Hepatocyte (in vitro differentiated cells): ENCODE data around the gene SH2D7. TPM values are rescaled to one million over a fixed set of nuclear protein-coding genes. Genes with fewer than 3 reads are reported as not detected.

ENCODE experiments used
- DNase-seq: peaks from one replicate; pipeline ENCODE4 v3.0.0-alpha.2; 2016; ENCODE audit warnings: low spot score
- H2AFZ ChIP-seq: fragments of 200-600 bp; sonication (generic); 2 replicates; pipeline ENCODE4 v1.6.0; 2016; ENCODE audit warnings: antibody characterized with exemption, mild to moderate bottlenecking
- H3K27ac ChIP-seq: fragments of 200-600 bp; sonication (generic); 2 replicates; pipeline ENCODE4 v1.5.1; 2016; ENCODE audit warnings: mild to moderate bottlenecking
- H3K27me3 ChIP-seq: fragments of 200-600 bp; sonication (generic); 2 replicates; pipeline ENCODE4 v1.6.1; 2016
- H3K36me3 ChIP-seq: fragments of 200-600 bp; sonication (generic); replicated peaks from 2 replicates; pipeline ENCODE4 v1.5.1; 2016; ENCODE audit warnings: low read depth; ENCODE audit not compliant: insufficient read depth
- H3K4me1 ChIP-seq: fragments of 200-600 bp; sonication (generic); 2 replicates; pipeline ENCODE4 v1.5.1; 2016; ENCODE audit warnings: mild to moderate bottlenecking, moderate library complexity; ENCODE audit not compliant: insufficient read depth
- H3K4me2 ChIP-seq: fragments of 200-600 bp; sonication (generic); 2 replicates; pipeline ENCODE4 v1.6.0; 2016
- H3K4me3 ChIP-seq: fragments of 200-600 bp; sonication (generic); 2 replicates; pipeline ENCODE4 v1.5.1; 2016; ENCODE audit warnings: mild to moderate bottlenecking
- H3K79me2 ChIP-seq: fragments of 200-600 bp; sonication (generic); 2 replicates; pipeline ENCODE4 v1.6.0; 2017; ENCODE audit warnings: mild to moderate bottlenecking
- H3K9me2 ChIP-seq: fragments of 200-600 bp; sonication (generic); replicated peaks from 2 replicates; pipeline ENCODE4 v1.6.0; 2017; ENCODE audit warnings: mild to moderate bottlenecking; ENCODE audit not compliant: insufficient read depth
- H3K9me3 ChIP-seq: fragments of 200-600 bp; sonication (generic); 2 replicates; pipeline ENCODE4 v1.5.1; 2016; ENCODE audit warnings: low read depth, mild to moderate bottlenecking
- H4K20me1 ChIP-seq: fragments of 200-600 bp; sonication (generic); 2 replicates; pipeline ENCODE4 v1.6.0; 2016; ENCODE audit warnings: mild to moderate bottlenecking; ENCODE audit not compliant: insufficient read depth, poor library complexity, severe bottlenecking
- EZH2 ChIP-seq: fragments of 200-600 bp; sonication (generic); IDR thresholded peaks from 2 replicates; pipeline ENCODE4 v1.6.1; 2016; ENCODE audit warnings: antibody characterized with exemption, mild to moderate bottlenecking, borderline replicate concordance
- EZH2phosphoT487 ChIP-seq: fragments of 200-600 bp; sonication (generic); IDR thresholded peaks from one replicate; pipeline ENCODE4 v1.6.1; 2018; ENCODE audit warnings: antibody characterized with exemption, mild to moderate bottlenecking, low read depth, moderate library complexity; ENCODE audit not compliant: unreplicated experiment, severe bottlenecking
- WGBS: methylation state at CpG from one replicate; pipeline ENCODE4 v1.1.6; 2016; ENCODE audit warnings: low lambda C conversion rate; ENCODE audit errors: missing lambda C conversion rate; 5-methylcytosine and 5-hydroxymethylcytosine counted together
- polyA plus RNA-seq: library from polyadenylated mRNA; unstranded; fragments of >200 nt; fragmentation: Nextera tagmentation; extraction: Ambion mirVana; gene quantifications from 2 replicates; pipeline ENCODE4 v1.2.1, GENCODE V29; 2016
- total RNA-seq: library from RNA; depleted of rRNA; stranded (reverse); fragments of >200 nt; gene quantifications from 2 replicates; pipeline ENCODE4 v1.2.3, GENCODE V29; 2014
- TF ChIP-seq, protein P1 (sequence below): fragments of 200-600 bp; sonication (generic); IDR thresholded peaks from 2 replicates; pipeline ENCODE4 v1.5.1; 2016; ENCODE audit warnings: antibody characterized with exemption, mild to moderate bottlenecking; ENCODE audit not compliant: poor library complexity

SH2D7 gene
- total and polyA plus RNA-seq, 2 experiments from 2014 or later: 0.22 TPM; not detected in 1

DNA sequence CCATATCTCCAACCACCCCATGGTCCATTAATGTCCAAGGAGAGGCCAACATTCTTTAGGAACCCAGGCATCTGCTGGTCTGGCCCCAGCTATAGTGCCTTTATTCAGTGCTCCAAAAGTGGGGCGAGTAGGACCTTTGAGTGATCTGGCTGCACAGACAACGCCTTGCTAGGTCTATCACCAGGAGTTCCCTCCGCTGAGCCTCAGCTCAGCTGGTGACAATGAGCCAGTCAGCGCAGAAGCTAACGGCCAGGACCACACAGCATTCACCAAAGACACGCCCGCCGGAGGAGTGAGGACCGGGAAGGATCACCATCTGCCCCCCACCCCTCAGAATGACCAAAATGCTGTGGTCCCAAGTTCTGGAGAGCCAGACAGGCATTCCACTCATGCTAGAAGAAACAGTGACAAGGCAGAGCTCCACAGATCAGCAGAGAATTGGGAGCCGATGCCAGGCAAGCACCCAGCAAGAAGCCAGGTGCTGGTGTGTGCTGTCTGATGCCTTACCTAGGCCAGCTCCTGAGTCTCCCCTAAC is 33.9 kb upstream of the SH2D7 start:
- Histone ChIP-seq H3K27me3 (no peaks in the 10 kb centered on the region), H3K27ac (no peak overlapping the region), H3K36me3 (no peaks in the 10 kb centered on the region), H3K4me2 (no peak overlapping the region), H3K4me3 (no peak overlapping the region), H3K9me3 (no peaks in the 10 kb centered on the region), H2AFZ (no peak overlapping the region), H3K4me1 (peaks cover 66% of the 10 kb centered on the region), H3K9me2 (no peaks in the 10 kb centered on the region), H4K20me1 (peaks cover 5% of the 10 kb centered on the region), H3K79me2 (peaks cover 99% of the 10 kb centered on the region)
- WGBS: 93% methylated on average over 10 of the region's 10 CpGs
- DNase-seq: no peak
- TF ChIP-seq, protein P1, sequence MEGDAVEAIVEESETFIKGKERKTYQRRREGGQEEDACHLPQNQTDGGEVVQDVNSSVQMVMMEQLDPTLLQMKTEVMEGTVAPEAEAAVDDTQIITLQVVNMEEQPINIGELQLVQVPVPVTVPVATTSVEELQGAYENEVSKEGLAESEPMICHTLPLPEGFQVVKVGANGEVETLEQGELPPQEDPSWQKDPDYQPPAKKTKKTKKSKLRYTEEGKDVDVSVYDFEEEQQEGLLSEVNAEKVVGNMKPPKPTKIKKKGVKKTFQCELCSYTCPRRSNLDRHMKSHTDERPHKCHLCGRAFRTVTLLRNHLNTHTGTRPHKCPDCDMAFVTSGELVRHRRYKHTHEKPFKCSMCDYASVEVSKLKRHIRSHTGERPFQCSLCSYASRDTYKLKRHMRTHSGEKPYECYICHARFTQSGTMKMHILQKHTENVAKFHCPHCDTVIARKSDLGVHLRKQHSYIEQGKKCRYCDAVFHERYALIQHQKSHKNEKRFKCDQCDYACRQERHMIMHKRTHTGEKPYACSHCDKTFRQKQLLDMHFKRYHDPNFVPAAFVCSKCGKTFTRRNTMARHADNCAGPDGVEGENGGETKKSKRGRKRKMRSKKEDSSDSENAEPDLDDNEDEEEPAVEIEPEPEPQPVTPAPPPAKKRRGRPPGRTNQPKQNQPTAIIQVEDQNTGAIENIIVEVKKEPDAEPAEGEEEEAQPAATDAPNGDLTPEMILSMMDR: no peak
- TF ChIP-seq EZH2 (no peak), EZH2phosphoT487 (no peak)

DNA sequence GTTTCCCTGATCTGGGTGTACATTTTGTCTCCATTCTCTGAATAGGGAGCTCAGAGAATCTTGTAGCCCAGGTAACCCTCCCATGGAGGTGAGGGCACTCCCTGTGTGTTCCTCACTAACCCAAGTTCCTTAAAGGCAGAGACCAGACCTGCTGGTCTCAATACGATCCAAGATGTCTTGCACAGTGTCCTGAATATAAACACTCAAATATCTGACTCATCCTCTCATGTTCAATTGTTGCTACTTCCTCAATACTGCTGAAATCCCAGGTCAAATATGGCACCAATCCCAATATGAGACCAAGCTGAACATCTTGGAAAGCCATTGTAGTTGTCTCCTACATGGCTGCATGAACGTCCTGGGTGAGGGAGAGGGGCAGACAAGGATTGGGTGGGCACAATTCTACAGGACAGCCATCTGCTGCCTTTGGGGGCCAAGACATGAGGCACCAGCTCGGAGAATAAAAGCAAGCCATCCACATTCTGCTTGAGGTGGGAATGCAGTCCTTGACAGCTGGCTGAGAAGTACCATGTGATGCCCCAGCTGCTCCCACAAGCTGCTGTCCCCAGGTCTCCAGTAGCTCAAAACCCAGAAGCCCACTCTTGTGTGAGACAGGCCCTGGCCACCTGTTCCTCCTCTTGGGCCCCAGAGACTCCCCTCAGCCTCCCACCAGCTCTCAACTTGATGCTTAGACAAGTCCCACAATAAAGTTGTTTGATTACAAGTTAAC is 33.1 kb upstream of the SH2D7 start:
- H3K9me2 ChIP-seq: no peaks in the 10 kb centered on the region
- H2AFZ ChIP-seq: no peak overlapping the region
- WGBS: 83% methylated on average over 3 of the region's 3 CpGs
- no peaks in the 10 kb centered on the region for H3K36me3 ChIP-seq
- H3K27me3 ChIP-seq: no peaks in the 10 kb centered on the region
- no peak overlapping the region for H3K4me3 ChIP-seq
- peak overlapping the region; percentile 38 for H3K27ac ChIP-seq
- peaks cover 5% of the 10 kb centered on the region for H4K20me1 ChIP-seq
- H3K4me1 ChIP-seq: peaks cover 73% of the 10 kb centered on the region
- H3K4me2 ChIP-seq: no peak overlapping the region
- TF ChIP-seq EZH2 (no peak), EZH2phosphoT487 (no peak)
- TF ChIP-seq, protein P1: no peak
- H3K9me3 ChIP-seq: no peaks in the 10 kb centered on the region
- H3K79me2 ChIP-seq: peaks cover 99% of the 10 kb centered on the region
- no peak for DNase-seq

DNA sequence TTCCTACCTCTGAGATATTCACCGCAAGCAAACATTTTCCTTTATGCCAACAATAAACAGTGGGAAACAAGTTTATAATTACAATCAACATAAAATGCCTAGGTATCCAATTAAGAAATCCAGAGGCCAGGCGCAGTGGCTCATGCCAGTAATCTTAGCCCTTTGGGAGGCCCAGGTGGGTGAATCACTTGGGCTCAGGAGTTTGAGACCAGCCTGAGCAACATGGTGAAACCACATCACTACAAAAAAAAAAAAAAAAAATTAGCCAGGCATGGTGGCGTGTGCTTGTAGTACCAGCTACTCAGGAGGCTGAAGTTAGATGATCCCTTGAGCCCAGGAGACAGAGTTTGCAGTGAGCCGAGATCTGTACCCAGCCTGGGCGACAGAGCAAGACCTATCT is 32.1 kb upstream of the SH2D7 start:
- WGBS: 98% methylated on average over 5 of the region's 5 CpGs
- peaks cover 5% of the 10 kb centered on the region for H4K20me1 ChIP-seq

More for the DNA sequence above, 32.1 kb upstream of the SH2D7 start:
- DNase-seq: no peak
- Histone ChIP-seq H3K27me3 (no peaks in the 10 kb centered on the region), H2AFZ (no peak overlapping the region), H3K4me2 (no peak overlapping the region), H3K27ac (peak overlapping the region; percentile 38), H3K36me3 (no peaks in the 10 kb centered on the region), H3K4me3 (no peak overlapping the region), H3K9me3 (no peaks in the 10 kb centered on the region), H3K79me2 (peaks cover 97% of the 10 kb centered on the region), H3K9me2 (no peaks in the 10 kb centered on the region), H3K4me1 (peaks cover 82% of the 10 kb centered on the region)
- TF ChIP-seq, protein P1: no peak
- no peak for TF ChIP-seq EZH2
- TF ChIP-seq EZH2phosphoT487: no peak
